OCI-LY7 (cell line): ENCODE results near the gene TMCC2.
"Not testable (repeated sequence)": the region's sequence is repeated elsewhere in the genome, so short reads cannot be mapped to it uniquely, and the experiment has no call there.

Experiments
- EZH2phosphoT487 ChIP-seq: fragments of 200-600 bp; sonication (generic); IDR thresholded peaks from 2 replicates; pipeline ENCODE4 v1.6.1; 2018; ENCODE audit warnings: low read depth, borderline replicate concordance, mild to moderate bottlenecking, mixed run types, antibody characterized with exemption, low read length, moderate library complexity, mixed read lengths
- TF ChIP-seq, protein P1 (sequence below): fragments of 200-600 bp; sonication (generic); conservative IDR thresholded peaks from 2 replicates; pipeline ENCODE4 v1.5.1; 2014; ENCODE audit warnings: mild to moderate bottlenecking, antibody characterized with exemption, low read length, moderate library complexity, mixed read lengths

DNA sequence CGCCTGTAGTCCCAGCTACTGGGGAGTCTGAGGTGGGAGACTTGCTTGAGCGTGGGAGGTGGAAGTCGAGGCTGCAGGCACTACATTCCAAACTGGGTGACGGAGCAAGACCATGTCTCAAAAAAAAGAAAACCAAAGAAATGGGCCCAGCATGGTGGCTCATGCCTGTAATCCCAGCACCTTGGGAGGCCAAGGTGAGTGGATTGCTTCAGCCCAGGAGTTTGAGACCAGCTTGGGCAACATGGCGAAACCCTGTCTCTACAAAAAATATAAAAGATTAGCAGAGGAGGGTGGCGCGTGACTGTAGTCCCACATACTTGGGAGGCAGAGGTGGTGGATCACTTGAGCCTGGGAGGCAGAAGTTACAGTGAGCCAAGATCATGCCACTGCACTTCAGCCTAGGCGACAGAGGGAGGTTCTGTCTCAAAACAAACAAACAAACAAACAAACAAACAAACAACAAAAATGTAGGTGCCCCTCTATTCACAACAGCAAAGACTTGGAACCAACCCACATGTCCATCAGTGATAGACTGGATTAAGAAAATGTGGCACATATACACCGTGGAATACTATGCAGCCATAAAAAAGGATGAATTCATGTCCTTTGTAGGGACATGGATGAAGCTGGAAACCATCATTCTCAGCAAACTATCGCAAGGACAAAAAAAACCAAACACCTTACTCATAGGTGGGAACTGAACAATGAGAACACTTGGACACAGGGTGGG lies 53.1 kb downstream of the TMCC2 start:
- TF ChIP-seq, protein P1, sequence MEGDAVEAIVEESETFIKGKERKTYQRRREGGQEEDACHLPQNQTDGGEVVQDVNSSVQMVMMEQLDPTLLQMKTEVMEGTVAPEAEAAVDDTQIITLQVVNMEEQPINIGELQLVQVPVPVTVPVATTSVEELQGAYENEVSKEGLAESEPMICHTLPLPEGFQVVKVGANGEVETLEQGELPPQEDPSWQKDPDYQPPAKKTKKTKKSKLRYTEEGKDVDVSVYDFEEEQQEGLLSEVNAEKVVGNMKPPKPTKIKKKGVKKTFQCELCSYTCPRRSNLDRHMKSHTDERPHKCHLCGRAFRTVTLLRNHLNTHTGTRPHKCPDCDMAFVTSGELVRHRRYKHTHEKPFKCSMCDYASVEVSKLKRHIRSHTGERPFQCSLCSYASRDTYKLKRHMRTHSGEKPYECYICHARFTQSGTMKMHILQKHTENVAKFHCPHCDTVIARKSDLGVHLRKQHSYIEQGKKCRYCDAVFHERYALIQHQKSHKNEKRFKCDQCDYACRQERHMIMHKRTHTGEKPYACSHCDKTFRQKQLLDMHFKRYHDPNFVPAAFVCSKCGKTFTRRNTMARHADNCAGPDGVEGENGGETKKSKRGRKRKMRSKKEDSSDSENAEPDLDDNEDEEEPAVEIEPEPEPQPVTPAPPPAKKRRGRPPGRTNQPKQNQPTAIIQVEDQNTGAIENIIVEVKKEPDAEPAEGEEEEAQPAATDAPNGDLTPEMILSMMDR: not testable (repeated sequence)
- not testable (repeated sequence) for TF ChIP-seq EZH2phosphoT487
